Nephron progenitor cell (in vitro differentiated cells): ENCODE results near the gene BMP5.

Source experiments
- DNase-seq: peaks from one replicate; pipeline ENCODE4 v3.0.0; 2021
- H3K27ac Mint-ChIP-seq: 2 replicates; pipeline ENCODE4 v1.8.0; 2021; ENCODE audit warnings: mild to moderate bottlenecking, moderate library complexity, mixed read lengths
- H3K27me3 Mint-ChIP-seq: 2 replicates; pipeline ENCODE4 v1.8.0; 2021; ENCODE audit warnings: mild to moderate bottlenecking, low read depth, mixed read lengths; ENCODE audit not compliant: poor library complexity
- H3K36me3 Mint-ChIP-seq: 2 replicates; pipeline ENCODE4 v1.8.0; 2021; ENCODE audit warnings: low read depth, mixed read lengths
- H3K4me1 Mint-ChIP-seq: 2 replicates; pipeline ENCODE4 v1.8.0; 2021; ENCODE audit warnings: mixed read lengths
- H3K4me3 Mint-ChIP-seq: 2 replicates; pipeline ENCODE4 v1.8.0; 2021; ENCODE audit warnings: mild to moderate bottlenecking, moderate library complexity, mixed read lengths
- H3K9me3 Mint-ChIP-seq: 2 replicates; pipeline ENCODE4 v1.8.0; 2021; ENCODE audit warnings: mild to moderate bottlenecking, moderate library complexity, mixed read lengths
- TF ChIP-seq, protein P1 (sequence below): fragments of 200-600 bp; sonication (generic); IDR thresholded peaks from 2 replicates; pipeline ENCODE4 v1.5.0; 2021; ENCODE audit warnings: antibody characterized with exemption

Gene BMP5

DNA sequence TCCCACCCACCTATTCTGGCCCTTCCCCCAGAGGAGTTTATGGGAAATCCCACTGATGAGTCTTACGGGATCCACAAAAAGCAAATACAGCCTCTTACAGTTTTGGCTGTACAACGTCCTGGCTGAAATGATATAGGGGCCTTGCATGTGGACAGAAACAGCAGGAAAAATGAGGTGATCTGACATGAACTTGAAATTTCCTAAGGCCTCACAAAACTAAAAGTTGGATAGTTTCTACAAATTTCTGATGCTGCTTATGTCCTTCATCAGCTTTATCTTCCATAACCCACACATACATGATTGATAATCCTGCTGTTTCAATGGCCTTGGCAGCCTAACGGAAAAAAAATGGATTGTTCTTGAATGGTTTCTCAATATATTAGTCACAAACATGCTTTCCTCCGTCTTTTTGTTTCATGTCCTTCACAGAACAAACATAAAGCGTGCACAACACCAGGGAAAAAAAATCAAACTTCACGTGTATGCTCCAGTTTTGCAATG, 118.8 kb downstream of the BMP5 start:
- DNase-seq: no peak
- H3K27ac Mint-ChIP-seq: no peak overlapping the region
- H3K9me3 Mint-ChIP-seq: no peaks in the 10 kb centered on the region
- H3K36me3 Mint-ChIP-seq: no peaks in the 10 kb centered on the region
- H3K27me3 Mint-ChIP-seq: peaks cover 3% of the 10 kb centered on the region
- no peak overlapping the region for H3K4me3 Mint-ChIP-seq
- TF ChIP-seq, protein P1, sequence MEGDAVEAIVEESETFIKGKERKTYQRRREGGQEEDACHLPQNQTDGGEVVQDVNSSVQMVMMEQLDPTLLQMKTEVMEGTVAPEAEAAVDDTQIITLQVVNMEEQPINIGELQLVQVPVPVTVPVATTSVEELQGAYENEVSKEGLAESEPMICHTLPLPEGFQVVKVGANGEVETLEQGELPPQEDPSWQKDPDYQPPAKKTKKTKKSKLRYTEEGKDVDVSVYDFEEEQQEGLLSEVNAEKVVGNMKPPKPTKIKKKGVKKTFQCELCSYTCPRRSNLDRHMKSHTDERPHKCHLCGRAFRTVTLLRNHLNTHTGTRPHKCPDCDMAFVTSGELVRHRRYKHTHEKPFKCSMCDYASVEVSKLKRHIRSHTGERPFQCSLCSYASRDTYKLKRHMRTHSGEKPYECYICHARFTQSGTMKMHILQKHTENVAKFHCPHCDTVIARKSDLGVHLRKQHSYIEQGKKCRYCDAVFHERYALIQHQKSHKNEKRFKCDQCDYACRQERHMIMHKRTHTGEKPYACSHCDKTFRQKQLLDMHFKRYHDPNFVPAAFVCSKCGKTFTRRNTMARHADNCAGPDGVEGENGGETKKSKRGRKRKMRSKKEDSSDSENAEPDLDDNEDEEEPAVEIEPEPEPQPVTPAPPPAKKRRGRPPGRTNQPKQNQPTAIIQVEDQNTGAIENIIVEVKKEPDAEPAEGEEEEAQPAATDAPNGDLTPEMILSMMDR: no peak
- no peaks in the 10 kb centered on the region for H3K4me1 Mint-ChIP-seq

DNA sequence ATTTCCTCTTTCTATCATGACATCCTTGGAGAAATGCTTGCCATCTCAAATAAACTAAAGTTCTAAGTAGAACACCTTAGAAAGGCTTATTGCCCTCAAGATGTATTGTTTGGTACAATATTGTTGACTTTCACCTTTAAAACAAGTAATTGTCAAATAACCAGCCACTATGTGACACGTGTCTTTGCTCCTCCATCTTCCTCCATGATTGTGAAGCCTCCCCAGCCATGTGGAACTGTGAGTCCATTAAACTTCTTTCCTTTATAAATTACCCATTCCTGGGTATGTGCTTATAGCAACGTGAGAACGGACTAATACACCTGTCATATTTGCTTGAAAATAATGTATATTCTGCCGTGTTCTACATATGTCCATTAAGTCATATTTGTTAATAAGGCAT, 126.5 kb downstream of the BMP5 start:
- H3K27me3 Mint-ChIP-seq: no peaks in the 10 kb centered on the region

DNA sequence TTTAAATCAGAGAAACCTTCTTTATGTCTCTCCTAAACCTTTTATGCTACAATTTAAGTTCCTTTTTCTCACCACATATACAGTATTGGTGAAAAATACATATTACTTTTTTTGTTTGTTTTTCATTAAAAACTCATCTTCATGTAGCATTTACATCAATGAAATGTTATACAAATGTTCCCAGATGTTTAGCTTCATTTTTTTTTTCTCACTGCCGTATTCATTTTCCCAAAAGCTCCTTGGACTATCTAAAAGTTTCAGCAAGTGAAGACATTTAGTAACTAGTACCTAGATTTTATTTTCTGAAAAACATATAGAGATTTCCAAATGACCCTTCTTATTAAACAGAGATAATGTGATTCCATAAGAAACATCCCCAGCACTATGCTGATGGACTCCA, 128.9 kb downstream of the BMP5 start:
- H3K36me3 Mint-ChIP-seq: no peaks in the 10 kb centered on the region
- no peak overlapping the region for H3K27ac Mint-ChIP-seq
- H3K4me1 Mint-ChIP-seq: no peaks in the 10 kb centered on the region
- H3K9me3 Mint-ChIP-seq: peaks cover 8% of the 10 kb centered on the region
- DNase-seq: no peak
- no peaks in the 10 kb centered on the region for H3K27me3 Mint-ChIP-seq
- no peak overlapping the region for H3K4me3 Mint-ChIP-seq
- TF ChIP-seq, protein P1: no peak

More for the DNA sequence above, 126.5 kb downstream of the BMP5 start:
- no peaks in the 10 kb centered on the region for H3K9me3 Mint-ChIP-seq
- no peak overlapping the region for H3K4me3 Mint-ChIP-seq
- DNase-seq: no peak
- TF ChIP-seq, protein P1: no peak
- no peaks in the 10 kb centered on the region for H3K4me1 Mint-ChIP-seq
- H3K36me3 Mint-ChIP-seq: no peaks in the 10 kb centered on the region
- no peak overlapping the region for H3K27ac Mint-ChIP-seq

DNA sequence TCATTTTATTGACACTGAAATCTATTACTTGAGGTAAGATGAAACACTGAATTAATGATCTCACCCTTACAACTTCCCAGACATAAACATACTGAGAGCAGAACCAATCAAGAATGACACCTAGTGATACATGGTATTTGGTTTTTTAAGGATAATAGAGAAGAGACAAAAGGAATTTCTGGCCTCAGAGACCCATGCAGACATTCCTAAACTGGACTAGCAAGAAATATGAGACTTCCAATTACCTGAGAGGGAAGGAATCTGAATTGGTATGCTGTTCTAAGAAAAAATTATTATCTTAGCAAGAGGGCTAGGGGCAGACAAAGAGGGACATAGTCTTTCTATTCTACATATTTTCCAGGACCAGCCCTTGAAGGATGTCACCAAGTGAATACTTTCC, 141.1 kb downstream of the BMP5 start:
- no peak overlapping the region for H3K27ac Mint-ChIP-seq
- H3K36me3 Mint-ChIP-seq: no peaks in the 10 kb centered on the region
- no peak overlapping the region for H3K4me3 Mint-ChIP-seq
- no peak for DNase-seq
- peaks cover 44% of the 10 kb centered on the region for H3K9me3 Mint-ChIP-seq
- TF ChIP-seq, protein P1: no peak
- no peaks in the 10 kb centered on the region for H3K4me1 Mint-ChIP-seq
- peaks cover 3% of the 10 kb centered on the region for H3K27me3 Mint-ChIP-seq

DNA sequence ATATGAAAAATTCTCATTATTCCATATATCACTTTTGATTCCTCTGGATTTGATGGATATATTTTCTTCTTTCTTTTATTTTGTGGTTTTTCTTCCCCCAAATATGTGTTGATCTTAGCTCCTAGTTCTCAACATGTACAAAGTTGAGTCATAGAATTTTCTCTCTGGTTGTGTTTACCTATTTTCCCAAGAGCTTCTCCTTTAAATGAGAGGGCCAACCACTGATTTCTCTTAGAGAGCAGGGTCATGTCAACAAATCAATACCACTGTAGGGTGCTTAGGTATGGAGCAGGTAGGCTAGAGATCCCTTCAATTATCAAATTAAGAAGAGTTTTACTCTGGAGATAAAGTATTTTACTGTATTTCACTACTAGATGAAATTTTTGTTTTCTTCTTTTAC, 145.7 kb downstream of the BMP5 start:
- no peak for DNase-seq

DNA sequence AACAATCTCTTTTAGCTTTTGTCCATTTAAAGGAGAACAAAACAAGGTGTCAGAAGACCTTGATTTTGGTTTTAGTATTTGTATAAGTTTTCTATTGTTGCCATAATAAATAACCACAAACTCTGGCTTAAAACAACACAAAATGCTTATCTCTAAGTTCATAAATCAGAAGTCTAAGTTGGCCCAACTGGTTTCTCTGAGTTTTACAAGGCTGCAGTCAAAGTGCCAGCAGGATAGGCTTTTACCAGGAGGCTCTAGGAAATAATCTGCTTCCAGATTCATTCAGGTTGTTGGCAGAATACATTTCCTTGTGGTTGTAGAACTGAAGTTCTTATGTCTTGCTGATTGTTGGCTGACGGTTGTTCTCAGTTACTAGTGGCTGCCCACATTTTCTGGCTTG, 149.2 kb downstream of the BMP5 start:
- Mint-ChIP-seq H3K36me3 (no peaks in the 10 kb centered on the region), H3K27ac (no peak overlapping the region), H3K9me3 (no peaks in the 10 kb centered on the region), H3K4me1 (no peaks in the 10 kb centered on the region), H3K27me3 (no peaks in the 10 kb centered on the region), H3K4me3 (no peak overlapping the region)
- no peak for DNase-seq
- TF ChIP-seq, protein P1: no peak

More for the DNA sequence above, 145.7 kb downstream of the BMP5 start:
- TF ChIP-seq, protein P1: no peak
- Mint-ChIP-seq H3K4me3 (no peak overlapping the region), H3K36me3 (no peaks in the 10 kb centered on the region), H3K27me3 (no peaks in the 10 kb centered on the region), H3K4me1 (no peaks in the 10 kb centered on the region), H3K27ac (no peak overlapping the region), H3K9me3 (peaks cover 4% of the 10 kb centered on the region)
